Breast epithelium (tissue), 3 donors: ENCODE data around the gene RP9.

ENCODE experiments used
- POLR2A ChIP-seq: fragments of 450-650 bp; IDR thresholded peaks from one replicate; pipeline ENCODE4 v1.6.1; 2016; ENCODE audit warnings: antibody characterized with exemption, mild to moderate bottlenecking, moderate library complexity
- TF ChIP-seq, protein P1 (sequence below), 3 donors: fragments of 450-650 bp; IDR thresholded peaks; one replicate each; pipeline ENCODE4 v1.5.1; 2016 to 2017; ENCODE audit warnings: antibody characterized with exemption in 3 of 3, mild to moderate bottlenecking in 3 of 3, moderate library complexity in 3 of 3

DNA sequence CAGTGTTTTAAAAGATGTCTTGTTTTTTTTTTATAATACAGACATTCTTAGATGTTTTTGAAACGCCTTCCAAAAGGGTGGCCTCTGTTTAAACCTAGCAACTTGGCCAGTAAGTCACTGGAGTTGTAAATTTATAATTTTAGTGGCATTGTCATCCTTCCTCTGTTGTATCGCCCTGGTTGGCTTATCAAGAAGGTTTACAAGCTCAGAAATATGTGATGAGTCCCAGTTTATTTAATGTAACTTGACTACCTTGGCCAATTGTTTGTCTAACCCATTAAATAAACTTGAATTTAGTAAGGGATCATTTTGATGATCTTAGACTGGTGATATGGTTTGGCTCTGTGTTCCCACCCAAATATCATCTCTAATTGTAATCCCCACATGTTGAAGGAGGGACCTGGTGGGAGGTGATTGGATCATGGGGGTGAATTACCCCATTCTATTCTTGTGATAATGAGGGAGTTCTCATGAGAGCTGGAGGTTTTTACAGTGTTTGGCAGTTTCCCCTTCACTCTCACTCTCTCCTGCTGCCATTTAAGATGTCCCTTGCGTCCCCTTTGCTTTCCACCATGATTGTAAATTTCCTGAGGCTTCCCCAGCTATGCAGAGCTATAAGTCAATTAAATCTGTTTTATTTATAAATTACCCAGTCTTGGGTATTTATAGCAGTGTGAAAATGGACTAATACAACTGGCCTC lies 33.2 kb downstream of the RP9 start:
- TF ChIP-seq, protein P1, sequence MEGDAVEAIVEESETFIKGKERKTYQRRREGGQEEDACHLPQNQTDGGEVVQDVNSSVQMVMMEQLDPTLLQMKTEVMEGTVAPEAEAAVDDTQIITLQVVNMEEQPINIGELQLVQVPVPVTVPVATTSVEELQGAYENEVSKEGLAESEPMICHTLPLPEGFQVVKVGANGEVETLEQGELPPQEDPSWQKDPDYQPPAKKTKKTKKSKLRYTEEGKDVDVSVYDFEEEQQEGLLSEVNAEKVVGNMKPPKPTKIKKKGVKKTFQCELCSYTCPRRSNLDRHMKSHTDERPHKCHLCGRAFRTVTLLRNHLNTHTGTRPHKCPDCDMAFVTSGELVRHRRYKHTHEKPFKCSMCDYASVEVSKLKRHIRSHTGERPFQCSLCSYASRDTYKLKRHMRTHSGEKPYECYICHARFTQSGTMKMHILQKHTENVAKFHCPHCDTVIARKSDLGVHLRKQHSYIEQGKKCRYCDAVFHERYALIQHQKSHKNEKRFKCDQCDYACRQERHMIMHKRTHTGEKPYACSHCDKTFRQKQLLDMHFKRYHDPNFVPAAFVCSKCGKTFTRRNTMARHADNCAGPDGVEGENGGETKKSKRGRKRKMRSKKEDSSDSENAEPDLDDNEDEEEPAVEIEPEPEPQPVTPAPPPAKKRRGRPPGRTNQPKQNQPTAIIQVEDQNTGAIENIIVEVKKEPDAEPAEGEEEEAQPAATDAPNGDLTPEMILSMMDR (IDR thresholded peaks at IDR 0.05): no peak
- TF ChIP-seq POLR2A: no peak
